ENCODE measurements around the gene UHRF1. TPM values are rescaled to one million over a fixed set of nuclear protein-coding genes. Genes with fewer than 3 reads are reported as not detected.
"Not testable (repeated sequence)": the region's sequence is repeated elsewhere in the genome, so short reads cannot be mapped to it uniquely, and the experiment has no call there.

The UHRF1 gene
- total RNA-seq, 1 experiment from 2014 or later = 53.6 TPM

DNA sequence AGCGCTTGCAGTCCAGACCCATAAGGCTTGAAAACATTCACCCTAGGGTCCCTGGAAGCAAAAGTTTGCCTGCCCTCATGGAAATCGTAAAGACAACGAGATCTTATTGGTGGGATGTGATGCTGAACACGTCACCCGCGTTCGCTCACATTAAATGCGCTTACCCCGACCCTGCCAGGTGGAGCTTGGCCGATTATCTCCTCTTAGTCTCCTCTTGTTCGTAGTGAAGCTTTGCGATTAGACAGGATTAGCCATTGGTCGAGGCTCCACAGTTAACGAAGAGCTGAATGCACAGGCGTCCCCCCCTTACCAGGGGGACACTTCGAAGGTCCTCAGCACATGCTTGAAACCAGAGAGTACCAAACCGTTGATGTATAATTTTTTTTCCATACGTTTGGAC is 43.6 kb downstream of the UHRF1 start:
- TF ChIP-seq TCF7L2 (IDR thresholded peaks at IDR 0.05; ENCODE audit: low read depth, low read length) (no peak), POLR2AphosphoS5 (IDR thresholded peaks at IDR 0.05; ENCODE audit: low read depth, low read length) (no peak), REST (IDR thresholded peaks at IDR 0.05; ENCODE audit: insufficient read depth in 1 of 2, low read depth in 2 of 2, low read length in 1 of 2) (no peak), SIN3A (IDR thresholded peaks at IDR 0.05; ENCODE audit: borderline replicate concordance, insufficient read depth, low read depth, low read length) (no peak)
- TF ChIP-seq, protein P1, sequence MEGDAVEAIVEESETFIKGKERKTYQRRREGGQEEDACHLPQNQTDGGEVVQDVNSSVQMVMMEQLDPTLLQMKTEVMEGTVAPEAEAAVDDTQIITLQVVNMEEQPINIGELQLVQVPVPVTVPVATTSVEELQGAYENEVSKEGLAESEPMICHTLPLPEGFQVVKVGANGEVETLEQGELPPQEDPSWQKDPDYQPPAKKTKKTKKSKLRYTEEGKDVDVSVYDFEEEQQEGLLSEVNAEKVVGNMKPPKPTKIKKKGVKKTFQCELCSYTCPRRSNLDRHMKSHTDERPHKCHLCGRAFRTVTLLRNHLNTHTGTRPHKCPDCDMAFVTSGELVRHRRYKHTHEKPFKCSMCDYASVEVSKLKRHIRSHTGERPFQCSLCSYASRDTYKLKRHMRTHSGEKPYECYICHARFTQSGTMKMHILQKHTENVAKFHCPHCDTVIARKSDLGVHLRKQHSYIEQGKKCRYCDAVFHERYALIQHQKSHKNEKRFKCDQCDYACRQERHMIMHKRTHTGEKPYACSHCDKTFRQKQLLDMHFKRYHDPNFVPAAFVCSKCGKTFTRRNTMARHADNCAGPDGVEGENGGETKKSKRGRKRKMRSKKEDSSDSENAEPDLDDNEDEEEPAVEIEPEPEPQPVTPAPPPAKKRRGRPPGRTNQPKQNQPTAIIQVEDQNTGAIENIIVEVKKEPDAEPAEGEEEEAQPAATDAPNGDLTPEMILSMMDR (IDR thresholded peaks at IDR 0.05) = no peak
- H3K27me3 ChIP-seq (ENCODE audit: control insufficient read depth, insufficient read depth, low read length) = no peaks in the 10 kb centered on the region
- ChIA-PET POLR2A (no interaction called here), CTCF (no interaction called here)
- H3K4me3 ChIP-seq (ENCODE audit: low read depth in 2 of 2, low read length in 2 of 2) = no peak overlapping the region
- BruUV-seq (replicated peaks) = no TSS peak
- H3K36me3 ChIP-seq (ENCODE audit: control insufficient read depth, insufficient read depth, low read length) = peaks cover 4% of the 10 kb centered on the region; the same call in 1 of the 2 replicates
- no peak for DNase-seq (ENCODE audit: low read depth, low spot score)
- intact Hi-C loops (cut with micrococcal nuclease; ENCODE audit: unreplicated experiment) = no loop called here
- in situ Hi-C loops (cut with HindIII; ENCODE audit: low pct_unique_long_range_greater_than_20kb, low sequenced_read_pairs) = no loop called here
- H3K9me3 ChIP-seq (ENCODE audit: control insufficient read depth, insufficient read depth, low read depth, low read length) = no peaks in the 10 kb centered on the region
- ATAC-seq = no peak
- no peak overlapping the region for H3K27ac ChIP-seq (ENCODE audit: low read length)
- no peaks in the 10 kb centered on the region for H3K4me1 ChIP-seq (ENCODE audit: control insufficient read depth, insufficient read depth, low read length)

DNA sequence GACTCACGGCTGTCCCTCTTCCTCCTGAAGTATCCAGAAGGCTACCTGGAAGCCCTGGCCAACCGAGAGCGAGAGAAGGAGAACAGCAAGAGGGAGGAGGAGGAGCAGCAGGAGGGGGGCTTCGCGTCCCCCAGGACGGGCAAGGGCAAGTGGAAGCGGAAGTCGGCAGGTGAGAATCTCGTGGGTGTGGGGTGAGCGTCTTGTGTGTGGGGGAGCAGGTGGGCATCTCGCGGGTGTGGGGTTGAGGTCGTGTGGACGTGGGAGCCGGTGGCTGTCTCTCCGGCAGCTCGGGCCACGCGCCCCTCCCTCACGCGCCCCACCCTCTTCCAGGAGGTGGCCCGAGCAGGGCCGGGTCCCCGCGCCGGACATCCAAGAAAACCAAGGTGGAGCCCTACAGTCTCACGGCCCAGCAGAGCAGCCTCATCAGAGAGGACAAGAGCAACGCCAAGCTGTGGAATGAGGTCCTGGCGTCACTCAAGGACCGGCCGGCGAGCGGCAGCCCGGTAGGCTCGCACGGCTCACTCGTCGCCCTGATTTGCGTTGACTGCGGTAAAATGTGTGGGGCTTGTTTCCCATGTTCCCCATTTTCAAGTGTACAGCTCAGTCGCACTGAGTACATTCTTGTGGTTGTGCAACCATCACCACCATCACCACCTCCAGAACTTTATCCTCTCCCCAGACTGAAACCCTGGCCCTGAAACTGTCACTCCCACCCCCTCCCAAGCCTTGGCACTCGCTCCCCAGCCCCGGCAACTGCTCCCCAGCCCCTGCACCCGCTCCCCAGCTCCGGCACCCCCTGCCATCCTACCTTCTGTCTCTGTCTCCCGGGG is 45.2 kb downstream of the UHRF1 start:
- DNase-seq (ENCODE audit: low read depth, low spot score); in situ Hi-C loops (cut with HindIII; ENCODE audit: low pct_unique_long_range_greater_than_20kb, low sequenced_read_pairs); H3K4me1 ChIP-seq (ENCODE audit: control insufficient read depth, insufficient read depth, low read length); H3K36me3 ChIP-seq (ENCODE audit: control insufficient read depth, insufficient read depth, low read length); H3K27ac ChIP-seq (ENCODE audit: low read length); intact Hi-C loops (cut with micrococcal nuclease; ENCODE audit: unreplicated experiment); H3K4me3 ChIP-seq (ENCODE audit: low read depth in 2 of 2, low read length in 2 of 2); CTCF ChIA-PET; ATAC-seq; H3K27me3 ChIP-seq (ENCODE audit: control insufficient read depth, insufficient read depth, low read length); POLR2A ChIA-PET; BruUV-seq (replicated peaks); H3K9me3 ChIP-seq (ENCODE audit: control insufficient read depth, insufficient read depth, low read depth, low read length): not testable (repeated sequence)

DNA sequence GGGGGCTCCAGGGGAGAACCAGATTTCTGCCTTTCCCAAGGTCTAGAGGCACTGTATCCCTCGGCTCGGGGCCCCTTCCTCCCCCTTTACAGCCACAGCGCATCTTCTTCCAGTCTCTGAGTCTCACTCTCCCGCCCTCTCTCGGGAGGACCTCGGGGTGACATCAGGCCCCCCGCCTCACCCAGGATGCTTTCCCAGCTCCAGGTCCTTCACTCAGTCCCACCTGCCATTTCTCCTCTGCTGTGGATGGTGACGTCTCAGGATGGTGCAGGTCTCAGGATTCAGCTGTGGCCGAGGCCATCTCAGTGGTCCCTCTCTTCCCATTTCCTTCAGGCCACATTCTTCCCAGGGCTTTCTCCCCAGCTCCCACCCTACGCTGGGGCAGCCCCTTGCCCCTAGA is 46.0 kb downstream of the UHRF1 start:
- Histone ChIP-seq H3K4me1 (ENCODE audit: control insufficient read depth, insufficient read depth, low read length) (no peaks in the 10 kb centered on the region), H3K4me3 (ENCODE audit: low read depth in 2 of 2, low read length in 2 of 2) (no peak overlapping the region), H3K27me3 (ENCODE audit: control insufficient read depth, insufficient read depth, low read length) (no peaks in the 10 kb centered on the region), H3K27ac (ENCODE audit: low read length) (no peak overlapping the region), H3K36me3 (ENCODE audit: control insufficient read depth, insufficient read depth, low read length) (no peaks in the 10 kb centered on the region), H3K9me3 (ENCODE audit: control insufficient read depth, insufficient read depth, low read depth, low read length) (no peaks in the 10 kb centered on the region)
- in situ Hi-C loops (cut with HindIII; ENCODE audit: low pct_unique_long_range_greater_than_20kb, low sequenced_read_pairs) = no loop called here
- intact Hi-C loops (cut with micrococcal nuclease; ENCODE audit: unreplicated experiment) = no loop called here
- DNase-seq (ENCODE audit: low read depth, low spot score) (no peak), ATAC-seq (no peak)
- no peak for TF ChIP-seq REST (IDR thresholded peaks at IDR 0.05; ENCODE audit: insufficient read depth in 1 of 2, low read depth in 2 of 2, low read length in 1 of 2)
- TF ChIP-seq, protein P1 (IDR thresholded peaks at IDR 0.05) = no peak
- TF ChIP-seq POLR2AphosphoS5 (IDR thresholded peaks at IDR 0.05; ENCODE audit: low read depth, low read length) = no peak
- no peak for TF ChIP-seq TCF7L2 (IDR thresholded peaks at IDR 0.05; ENCODE audit: low read depth, low read length)
- TF ChIP-seq SIN3A (IDR thresholded peaks at IDR 0.05; ENCODE audit: borderline replicate concordance, insufficient read depth, low read depth, low read length) = no peak
- CTCF ChIA-PET = no interaction called here
- no TSS peak for BruUV-seq (replicated peaks)
- POLR2A ChIA-PET = no interaction called here
